HepG2 (cell line): ENCODE measurements around the gene OTC.

Source experiments
- CEBPB ChIP-seq: IDR thresholded peaks from 2 replicates; pipeline ENCODE4 v1.6.1; 2011; ENCODE audit warnings: low read depth, low read length, improper control_type of control experiment, borderline replicate concordance
- EP300 ChIP-seq, 3 experiments: sonication (generic) in 1 of 3; formaldehyde crosslinking in 1 of 3; IDR thresholded peaks; 2 replicates each; pipeline versions ENCODE4 v1.5.1 to v1.6.1; 2011 to 2020; ENCODE audit warnings: low read depth in 2 of 3, low read length in 2 of 3, borderline replicate concordance in 1 of 3, improper control_type of control experiment in 1 of 3, mild to moderate bottlenecking in 1 of 3, missing genetic modification reagents in 1 of 3, moderate library complexity in 1 of 3
- HDAC2 ChIP-seq: sonication (generic); formaldehyde crosslinking; IDR thresholded peaks from 2 replicates; pipeline ENCODE4 v1.4.0; 2020; ENCODE audit warnings: missing genetic modification reagents
- LCORL ChIP-seq, 2 experiments: fragments of 450-650 bp in 1 of 2; sonication (generic) in 1 of 2; formaldehyde crosslinking in 1 of 2; IDR thresholded peaks; 2 replicates each; pipeline versions ENCODE4 v1.5.0 to v1.6.1; 2017 to 2020; ENCODE audit warnings: antibody characterized with exemption in 1 of 2, missing genetic modification reagents in 1 of 2
- NPAS2 ChIP-seq: sonication (generic); formaldehyde crosslinking; IDR thresholded peaks from 2 replicates; pipeline ENCODE4 v1.8.0; 2022; ENCODE audit warnings: mild to moderate bottlenecking, missing genetic modification reagents, borderline replicate concordance
- POLR2A ChIP-seq, 2 experiments: IDR thresholded peaks; 2 replicates each; pipeline ENCODE4 v1.6.1; 2011; ENCODE audit warnings: low read depth in 2 of 2, low read length in 2 of 2, mild to moderate bottlenecking in 1 of 2, moderate library complexity in 1 of 2; ENCODE audit not compliant: insufficient read depth in 1 of 2
- ZNF121 ChIP-seq: sonication (generic); formaldehyde crosslinking; IDR thresholded peaks from 2 replicates; pipeline ENCODE4 v1.5.0; 2020; ENCODE audit warnings: mild to moderate bottlenecking, missing genetic modification reagents
- TF ChIP-seq, protein P1 (sequence below): sonication (generic); formaldehyde crosslinking; IDR thresholded peaks from 2 replicates; pipeline ENCODE4 v1.5.0; 2020; ENCODE audit warnings: missing genetic modification reagents

DNA sequence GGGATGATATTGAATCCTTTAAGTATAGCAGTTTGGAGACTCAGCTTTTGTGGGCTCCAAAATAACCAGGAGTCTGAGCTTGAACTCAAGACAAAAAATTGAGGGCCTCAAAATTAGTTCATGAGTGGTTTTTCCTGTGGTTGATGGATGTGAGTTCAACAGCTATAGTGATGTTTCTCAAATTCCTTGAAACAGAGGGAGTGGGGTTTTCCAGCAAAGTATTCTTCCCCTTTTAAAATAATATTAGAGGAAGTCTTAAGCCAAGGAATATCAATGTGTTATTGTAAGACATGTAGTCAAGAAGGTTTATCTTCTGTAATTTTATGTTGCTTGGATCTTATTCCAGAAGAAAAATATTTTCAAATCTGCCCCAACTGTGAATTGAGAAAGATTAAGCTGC is 10.6 kb downstream of the OTC start:
- TF ChIP-seq EP300 (IDR thresholded peaks at IDR 0.05; ENCODE audit: low read depth in 2 of 2, low read length in 2 of 2) (no peak), EP300 (CRISPR knock-in tag; IDR thresholded peaks at IDR 0.05; ENCODE audit: borderline replicate concordance) (no peak), NPAS2 (CRISPR knock-in tag) (no peak), CEBPB (no peak), LCORL (IDR thresholded peaks at IDR 0.05) (no peak), LCORL (CRISPR knock-in tag; IDR thresholded peaks at IDR 0.05) (no peak), POLR2A (IDR thresholded peaks at IDR 0.05; ENCODE audit: insufficient read depth in 1 of 2, low read depth in 2 of 2, low read length in 2 of 2) (no peak), HDAC2 (CRISPR knock-in tag) (no peak), ZNF121 (CRISPR knock-in tag) (no peak)
- TF ChIP-seq, protein P1, sequence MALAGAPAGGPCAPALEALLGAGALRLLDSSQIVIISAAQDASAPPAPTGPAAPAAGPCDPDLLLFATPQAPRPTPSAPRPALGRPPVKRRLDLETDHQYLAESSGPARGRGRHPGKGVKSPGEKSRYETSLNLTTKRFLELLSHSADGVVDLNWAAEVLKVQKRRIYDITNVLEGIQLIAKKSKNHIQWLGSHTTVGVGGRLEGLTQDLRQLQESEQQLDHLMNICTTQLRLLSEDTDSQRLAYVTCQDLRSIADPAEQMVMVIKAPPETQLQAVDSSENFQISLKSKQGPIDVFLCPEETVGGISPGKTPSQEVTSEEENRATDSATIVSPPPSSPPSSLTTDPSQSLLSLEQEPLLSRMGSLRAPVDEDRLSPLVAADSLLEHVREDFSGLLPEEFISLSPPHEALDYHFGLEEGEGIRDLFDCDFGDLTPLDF (CRISPR knock-in tag) = no peak
